Measurements from ENCODE around the gene MUC5AC. TPM values are rescaled to one million over a fixed set of nuclear protein-coding genes. Genes with fewer than 3 reads are reported as not detected.

MUC5AC gene
- total RNA-seq, 4 donors from 2014 or later = not detected

DNA sequence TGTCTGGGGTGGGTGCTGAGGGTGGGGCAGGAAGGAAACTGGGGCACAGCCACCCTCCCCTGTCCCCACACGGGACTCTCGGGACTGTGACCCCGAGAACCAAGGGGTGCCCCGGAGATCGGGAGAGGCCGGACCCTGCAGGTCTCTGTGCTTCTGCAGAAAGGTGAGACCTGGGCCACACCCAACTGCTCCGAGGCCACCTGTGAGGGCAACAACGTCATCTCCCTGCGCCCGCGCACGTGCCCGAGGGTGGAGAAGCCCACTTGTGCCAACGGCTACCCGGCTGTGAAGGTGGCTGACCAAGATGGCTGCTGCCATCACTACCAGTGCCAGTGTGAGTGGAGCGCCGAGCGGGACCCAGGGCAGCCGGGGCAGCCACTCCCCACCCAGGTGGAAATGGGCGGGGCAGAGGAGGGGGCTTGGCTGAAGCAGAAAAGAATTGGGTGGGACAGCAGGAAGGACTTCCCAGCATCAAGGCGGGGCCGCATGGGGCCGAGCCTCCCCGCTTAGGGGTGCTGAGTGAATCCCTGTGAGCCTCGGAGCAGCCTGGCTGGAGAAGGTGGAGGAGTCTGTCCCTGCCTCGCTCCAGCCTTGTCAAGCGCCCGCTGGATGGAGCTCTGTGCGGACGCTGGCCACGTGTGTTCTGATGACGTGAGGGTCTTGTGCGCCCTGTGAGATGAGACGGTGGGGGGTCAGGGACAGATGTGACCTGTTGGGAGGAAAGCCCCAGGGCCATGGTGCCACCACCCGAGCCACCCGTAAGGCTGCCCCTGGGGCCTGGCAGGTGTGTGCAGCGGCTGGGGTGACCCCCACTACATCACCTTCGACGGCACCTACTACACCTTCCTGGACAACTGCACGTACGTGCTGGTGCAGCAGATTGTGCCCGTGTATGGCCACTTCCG, 35.8 kb downstream of the MUC5AC start:
- DNase-seq = peak; percentile 14
- Histone ChIP-seq H3K9me3 (no peaks in the 10 kb centered on the region), H3K27ac (no peak overlapping the region), H3K4me1 (no peaks in the 10 kb centered on the region), H3K4me3 (no peak overlapping the region), H3K36me3 (no peaks in the 10 kb centered on the region), H3K27me3 (peaks cover 26% of the 10 kb centered on the region)
- in situ Hi-C loops (cut with MboI; ENCODE audit: low pct_ligation_motif_present in 1 of 4, low pct_unique_long_range_greater_than_20kb in 1 of 4, low sequenced_read_pairs in 3 of 4) (no loop called here), intact Hi-C loops (cut with DNase I; ENCODE audit: low total_unique reads) (no loop called here)
- no peak for TF ChIP-seq EP300 (IDR thresholded peaks at IDR 0.05; ENCODE audit: low read depth)
- no peak for TF ChIP-seq POLR2AphosphoS5 (IDR thresholded peaks at IDR 0.05)
- TF ChIP-seq POLR2A (IDR thresholded peaks at IDR 0.05) = no peak
- TF ChIP-seq, protein P1, sequence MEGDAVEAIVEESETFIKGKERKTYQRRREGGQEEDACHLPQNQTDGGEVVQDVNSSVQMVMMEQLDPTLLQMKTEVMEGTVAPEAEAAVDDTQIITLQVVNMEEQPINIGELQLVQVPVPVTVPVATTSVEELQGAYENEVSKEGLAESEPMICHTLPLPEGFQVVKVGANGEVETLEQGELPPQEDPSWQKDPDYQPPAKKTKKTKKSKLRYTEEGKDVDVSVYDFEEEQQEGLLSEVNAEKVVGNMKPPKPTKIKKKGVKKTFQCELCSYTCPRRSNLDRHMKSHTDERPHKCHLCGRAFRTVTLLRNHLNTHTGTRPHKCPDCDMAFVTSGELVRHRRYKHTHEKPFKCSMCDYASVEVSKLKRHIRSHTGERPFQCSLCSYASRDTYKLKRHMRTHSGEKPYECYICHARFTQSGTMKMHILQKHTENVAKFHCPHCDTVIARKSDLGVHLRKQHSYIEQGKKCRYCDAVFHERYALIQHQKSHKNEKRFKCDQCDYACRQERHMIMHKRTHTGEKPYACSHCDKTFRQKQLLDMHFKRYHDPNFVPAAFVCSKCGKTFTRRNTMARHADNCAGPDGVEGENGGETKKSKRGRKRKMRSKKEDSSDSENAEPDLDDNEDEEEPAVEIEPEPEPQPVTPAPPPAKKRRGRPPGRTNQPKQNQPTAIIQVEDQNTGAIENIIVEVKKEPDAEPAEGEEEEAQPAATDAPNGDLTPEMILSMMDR (IDR thresholded peaks at IDR 0.05) = no peak
- 78% methylated on average over 41 of the region's 43 CpGs; no CpG with 5 or more reads in 1 of the 2 donors for WGBS, 2 donors (ENCODE audit: low coverage in 1 of 2)

DNA sequence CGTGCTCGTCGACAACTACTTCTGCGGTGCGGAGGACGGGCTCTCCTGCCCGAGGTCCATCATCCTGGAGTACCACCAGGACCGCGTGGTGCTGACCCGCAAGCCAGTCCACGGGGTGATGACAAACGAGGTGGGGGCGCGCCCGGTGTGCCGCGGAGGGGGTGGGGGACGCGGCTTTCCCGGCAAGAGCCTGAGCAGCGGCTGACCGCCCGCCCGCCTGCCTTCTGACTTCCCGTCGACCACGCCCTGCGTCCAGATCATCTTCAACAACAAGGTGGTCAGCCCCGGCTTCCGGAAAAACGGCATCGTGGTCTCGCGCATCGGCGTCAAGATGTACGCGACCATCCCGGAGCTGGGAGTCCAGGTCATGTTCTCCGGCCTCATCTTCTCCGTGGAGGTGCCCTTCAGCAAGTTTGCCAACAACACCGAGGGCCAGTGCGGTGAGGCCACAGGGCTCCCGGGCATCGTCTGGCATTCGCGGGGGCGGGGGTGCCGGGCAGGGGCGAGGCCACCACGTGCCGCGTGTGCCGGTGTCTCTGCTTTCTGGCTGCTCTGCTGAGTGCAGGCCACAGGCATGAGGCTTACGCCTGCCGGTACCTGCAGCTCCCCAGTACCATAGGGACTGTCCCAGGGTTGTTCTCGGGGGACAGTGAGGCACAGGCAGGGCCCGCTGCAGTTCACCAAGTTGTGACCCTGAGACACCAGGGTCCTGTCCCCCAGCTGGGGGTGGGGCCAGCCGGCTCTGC, 36.7 kb downstream of the MUC5AC start:
- in situ Hi-C loops (cut with MboI; ENCODE audit: low pct_ligation_motif_present in 1 of 4, low pct_unique_long_range_greater_than_20kb in 1 of 4, low sequenced_read_pairs in 3 of 4) (no loop called here), intact Hi-C loops (cut with DNase I; ENCODE audit: low total_unique reads) (no loop called here)
- DNase-seq = peak; percentile 6
- TF ChIP-seq POLR2A (IDR thresholded peaks at IDR 0.05) = no peak
- TF ChIP-seq POLR2AphosphoS5 (IDR thresholded peaks at IDR 0.05) = no peak
- TF ChIP-seq EP300 (IDR thresholded peaks at IDR 0.05; ENCODE audit: low read depth) = no peak
- TF ChIP-seq, protein P1 (IDR thresholded peaks at IDR 0.05) = no peak
- Histone ChIP-seq H3K4me1 (peaks cover 0 to 4% (median 1%) of the 10 kb centered on the region in 4 donors), H3K27ac (no peak overlapping the region), H3K9me3 (no peaks in the 10 kb centered on the region), H3K27me3 (peaks cover 34% of the 10 kb centered on the region), H3K4me3 (no peak overlapping the region), H3K36me3 (no peaks in the 10 kb centered on the region)
- WGBS, 2 donors (ENCODE audit: low coverage in 1 of 2) = 96% methylated on average over 56 of the region's 59 CpGs; no CpG with 5 or more reads in 1 of the 2 donors

DNA sequence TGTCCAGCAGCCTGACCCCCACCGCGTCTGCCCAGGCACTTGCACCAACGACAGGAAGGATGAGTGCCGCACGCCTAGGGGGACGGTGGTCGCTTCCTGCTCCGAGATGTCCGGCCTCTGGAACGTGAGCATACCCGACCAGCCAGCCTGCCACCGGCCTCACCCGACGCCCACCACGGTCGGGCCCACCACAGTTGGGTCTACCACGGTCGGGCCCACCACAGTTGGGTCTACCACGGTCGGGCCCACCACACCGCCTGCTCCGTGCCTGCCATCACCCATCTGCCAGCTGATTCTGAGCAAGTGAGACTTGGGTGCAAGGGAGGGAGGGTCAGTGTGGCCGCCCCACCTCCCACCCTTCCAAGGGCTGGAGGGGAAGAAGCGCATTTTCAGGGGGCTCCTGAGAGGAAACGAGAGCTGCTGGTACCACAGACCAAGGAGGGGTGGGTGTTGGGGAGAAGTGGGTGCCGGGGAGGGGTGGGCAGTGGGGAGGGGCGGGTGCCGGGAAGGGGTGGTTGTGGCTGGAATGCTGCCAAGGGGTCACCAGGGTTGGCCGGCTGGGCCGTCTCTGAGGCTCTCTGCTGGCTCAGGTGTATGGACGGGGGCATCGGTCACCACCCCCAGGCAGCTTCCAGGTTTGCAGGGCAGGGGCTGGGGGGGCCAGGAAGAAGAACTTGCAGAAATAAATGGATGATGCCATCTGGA, 37.4 kb downstream of the MUC5AC start:
- Histone ChIP-seq H3K27ac (no peak overlapping the region), H3K9me3 (no peaks in the 10 kb centered on the region), H3K4me1 (peaks cover 0 to 12% (median 9%) of the 10 kb centered on the region in 4 donors), H3K27me3 (peaks cover 41% of the 10 kb centered on the region), H3K36me3 (no peaks in the 10 kb centered on the region), H3K4me3 (no peak overlapping the region)
- DNase-seq = peak; percentile 4
- in situ Hi-C loops (cut with MboI; ENCODE audit: low pct_ligation_motif_present in 1 of 4, low pct_unique_long_range_greater_than_20kb in 1 of 4, low sequenced_read_pairs in 3 of 4) = no loop called here
- 82 to 100% methylated on average over 1 to 7 of the region's 32 CpGs for WGBS, 2 donors (ENCODE audit: low coverage in 1 of 2)
- intact Hi-C loops (cut with DNase I; ENCODE audit: low total_unique reads) = no loop called here
- TF ChIP-seq POLR2A (IDR thresholded peaks at IDR 0.05) (no peak), EP300 (IDR thresholded peaks at IDR 0.05; ENCODE audit: low read depth) (no peak), POLR2AphosphoS5 (IDR thresholded peaks at IDR 0.05) (no peak)
- TF ChIP-seq, protein P1 (IDR thresholded peaks at IDR 0.05) = no peak

Measured in transverse colon (tissue), 4 donors.